ENCODE results near the gene HUWE1. TPM values are rescaled to one million over a fixed set of nuclear protein-coding genes. Genes with fewer than 3 reads are reported as not detected.

Gene HUWE1
- polyA plus RNA-seq, 2 of the 4 experiments (the other 2 are of a cell fraction), result 55.7 to 120 TPM

GRCh38 chrX:53695946-53696549 is 9.5 kb upstream of the HUWE1 start:
- TF ChIP-seq REST (IDR thresholded peaks at IDR 0.05), result no peak
- TF ChIP-seq PHF8 (IDR thresholded peaks at IDR 0.05; ENCODE audit: borderline replicate concordance, low read depth), result no peak
- no peak for TF ChIP-seq ATOH8 (CRISPR knock-in tag; IDR thresholded peaks at IDR 0.05; ENCODE audit: low read depth)
- no peak for TF ChIP-seq GATA3 (IDR thresholded peaks at IDR 0.05; ENCODE audit: borderline replicate concordance)
- TF ChIP-seq NPAS2 (CRISPR knock-in tag; IDR thresholded peaks at IDR 0.05; ENCODE audit: borderline replicate concordance), result no peak
- TF ChIP-seq TP53 (CRISPR knock-in tag; IDR thresholded peaks at IDR 0.05), result no peak
- no peak for TF ChIP-seq EHMT2 (IDR thresholded peaks at IDR 0.05; ENCODE audit: low read depth)
- no peak for TF ChIP-seq FOXS1 (CRISPR knock-in tag; IDR thresholded peaks at IDR 0.05)
- no peak for ATAC-seq
- no peak for DNase-seq (ENCODE audit: low read depth in 1 of 2, low spot score in 1 of 2)
- Histone ChIP-seq H3K4me3 (no peak overlapping the region), H3K4me1 (no peaks in the 10 kb centered on the region), H3K27ac (no peak overlapping the region), H3K9me3 (no peaks in the 10 kb centered on the region), H3K4me2 (no peak overlapping the region)
- CTCF ChIA-PET, result no interaction called here
- WGBS (ENCODE audit: missing lambda C conversion rate), result 66% methylated on average over 10 of the region's 10 CpGs
- POLR2A ChIA-PET, result interaction anchor here (0.6 kb wide), 1 partner anchor 12 kb away, joined by 3 read pairs; no protein-coding TSS in a partner anchor
- no peak for FAIRE-seq

GRCh38 chrX:53694642-53695041 is 8.1 kb upstream of the HUWE1 start:
- CTCF ChIA-PET, result no interaction called here
- no peak for FAIRE-seq
- POLR2A ChIA-PET, result no interaction called here

GRCh38 chrX:53688300-53688699 is 1.8 kb upstream of the HUWE1 start:
- ChIA-PET CTCF (no interaction called here), POLR2A (no interaction called here)
- no peak overlapping the region for H3K4me2 ChIP-seq
- 75% methylated on average over 7 of the region's 7 CpGs for WGBS (ENCODE audit: missing lambda C conversion rate)
- TF ChIP-seq KDM1A (IDR thresholded peaks at IDR 0.05; ENCODE audit: low read depth) (no peak), HDAC2 (IDR thresholded peaks at IDR 0.05) (no peak), CHD4 (IDR thresholded peaks at IDR 0.05; ENCODE audit: borderline replicate concordance) (no peak), ZFP36 (IDR thresholded peaks at IDR 0.05; ENCODE audit: borderline replicate concordance, partially characterized antibody) (no peak)
- no peak overlapping the region for H3K4me3 ChIP-seq
- DNase-seq (ENCODE audit: low read depth in 1 of 2, low spot score in 1 of 2) (no peak), ATAC-seq (no peak), FAIRE-seq (no peak)
- H3K27ac ChIP-seq, result no peak overlapping the region
- no peaks in the 10 kb centered on the region for H3K9me3 ChIP-seq
- no peaks in the 10 kb centered on the region for H3K4me1 ChIP-seq

More at GRCh38 chrX:53694642-53695041, 8.1 kb upstream of the HUWE1 start:
- Histone ChIP-seq H3K9me3 (no peaks in the 10 kb centered on the region), H3K4me1 (no peaks in the 10 kb centered on the region), H3K4me2 (no peak overlapping the region), H3K27ac (no peak overlapping the region), H3K4me3 (no peak overlapping the region)
- no peak for DNase-seq (ENCODE audit: low read depth in 1 of 2, low spot score in 1 of 2)
- ATAC-seq, result no peak
- TF ChIP-seq RCOR1 (IDR thresholded peaks at IDR 0.05; ENCODE audit: low read depth, low read length) (no peak), FOSL2 (IDR thresholded peaks at IDR 0.05) (no peak), FOSL2 (CRISPR knock-in tag; IDR thresholded peaks at IDR 0.05) (no peak), TP53 (CRISPR knock-in tag; IDR thresholded peaks at IDR 0.05) (no peak), E2F6 (IDR thresholded peaks at IDR 0.05; ENCODE audit: borderline replicate concordance, low read depth) (no peak), BHLHE40 (IDR thresholded peaks at IDR 0.05; ENCODE audit: low read depth, low read length) (no peak), SMC3 (IDR thresholded peaks at IDR 0.05) (no peak), EHMT2 (IDR thresholded peaks at IDR 0.05; ENCODE audit: low read depth) (no peak), MAFK (IDR thresholded peaks at IDR 0.05; ENCODE audit: partially characterized antibody) (no peak), FOXS1 (CRISPR knock-in tag; IDR thresholded peaks at IDR 0.05) (no peak), RNF2 (IDR thresholded peaks at IDR 0.05; ENCODE audit: borderline replicate concordance, low read depth) (no peak), MAZ (IDR thresholded peaks at IDR 0.05; ENCODE audit: borderline replicate concordance, low read depth, low read length) (no peak)
- 83% methylated on average over 1 of the region's 1 CpG for WGBS (ENCODE audit: missing lambda C conversion rate)
